ENCODE results near the gene ETS1.

- no peak for TF ChIP-seq CTCF (IDR thresholded peaks at IDR 0.05; ENCODE audit: insufficient read depth, low read length)
- TF ChIP-seq POLR2AphosphoS5 (IDR thresholded peaks at IDR 0.05; ENCODE audit: low read depth): no peak
- TF ChIP-seq, protein P1, sequence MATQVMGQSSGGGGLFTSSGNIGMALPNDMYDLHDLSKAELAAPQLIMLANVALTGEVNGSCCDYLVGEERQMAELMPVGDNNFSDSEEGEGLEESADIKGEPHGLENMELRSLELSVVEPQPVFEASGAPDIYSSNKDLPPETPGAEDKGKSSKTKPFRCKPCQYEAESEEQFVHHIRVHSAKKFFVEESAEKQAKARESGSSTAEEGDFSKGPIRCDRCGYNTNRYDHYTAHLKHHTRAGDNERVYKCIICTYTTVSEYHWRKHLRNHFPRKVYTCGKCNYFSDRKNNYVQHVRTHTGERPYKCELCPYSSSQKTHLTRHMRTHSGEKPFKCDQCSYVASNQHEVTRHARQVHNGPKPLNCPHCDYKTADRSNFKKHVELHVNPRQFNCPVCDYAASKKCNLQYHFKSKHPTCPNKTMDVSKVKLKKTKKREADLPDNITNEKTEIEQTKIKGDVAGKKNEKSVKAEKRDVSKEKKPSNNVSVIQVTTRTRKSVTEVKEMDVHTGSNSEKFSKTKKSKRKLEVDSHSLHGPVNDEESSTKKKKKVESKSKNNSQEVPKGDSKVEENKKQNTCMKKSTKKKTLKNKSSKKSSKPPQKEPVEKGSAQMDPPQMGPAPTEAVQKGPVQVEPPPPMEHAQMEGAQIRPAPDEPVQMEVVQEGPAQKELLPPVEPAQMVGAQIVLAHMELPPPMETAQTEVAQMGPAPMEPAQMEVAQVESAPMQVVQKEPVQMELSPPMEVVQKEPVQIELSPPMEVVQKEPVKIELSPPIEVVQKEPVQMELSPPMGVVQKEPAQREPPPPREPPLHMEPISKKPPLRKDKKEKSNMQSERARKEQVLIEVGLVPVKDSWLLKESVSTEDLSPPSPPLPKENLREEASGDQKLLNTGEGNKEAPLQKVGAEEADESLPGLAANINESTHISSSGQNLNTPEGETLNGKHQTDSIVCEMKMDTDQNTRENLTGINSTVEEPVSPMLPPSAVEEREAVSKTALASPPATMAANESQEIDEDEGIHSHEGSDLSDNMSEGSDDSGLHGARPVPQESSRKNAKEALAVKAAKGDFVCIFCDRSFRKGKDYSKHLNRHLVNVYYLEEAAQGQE (IDR thresholded peaks at IDR 0.05; ENCODE audit: insufficient replicate concordance, low read depth): no peak
- TF ChIP-seq GABPA (IDR thresholded peaks at IDR 0.05; ENCODE audit: low read depth): no peak
These were observed 21.5 kb upstream of the ETS1 start for GRCh38 chr11:128608746-128609407.

All from HL-60 (cell line).